Vagina (tissue), 2 donors: ENCODE data around the gene GJB4.

Experiments
- POLR2A ChIP-seq, 2 donors: fragments of 450-650 bp; IDR thresholded peaks; one replicate each; pipeline ENCODE4 v1.6.1; 2017; ENCODE audit warnings: antibody characterized with exemption in 2 of 2, mild to moderate bottlenecking in 2 of 2, moderate library complexity in 2 of 2
- TF ChIP-seq, protein P1 (sequence below), 3 experiments: fragments of 450-650 bp in 2 of 3; fragments of 200-600 bp in 1 of 3; sonication (generic) in 1 of 3; IDR thresholded peaks; one replicate each; pipeline ENCODE4 v1.5.1; 2017 to 2019; ENCODE audit warnings: antibody characterized with exemption in 3 of 3, mild to moderate bottlenecking in 2 of 3, moderate library complexity in 2 of 3

DNA sequence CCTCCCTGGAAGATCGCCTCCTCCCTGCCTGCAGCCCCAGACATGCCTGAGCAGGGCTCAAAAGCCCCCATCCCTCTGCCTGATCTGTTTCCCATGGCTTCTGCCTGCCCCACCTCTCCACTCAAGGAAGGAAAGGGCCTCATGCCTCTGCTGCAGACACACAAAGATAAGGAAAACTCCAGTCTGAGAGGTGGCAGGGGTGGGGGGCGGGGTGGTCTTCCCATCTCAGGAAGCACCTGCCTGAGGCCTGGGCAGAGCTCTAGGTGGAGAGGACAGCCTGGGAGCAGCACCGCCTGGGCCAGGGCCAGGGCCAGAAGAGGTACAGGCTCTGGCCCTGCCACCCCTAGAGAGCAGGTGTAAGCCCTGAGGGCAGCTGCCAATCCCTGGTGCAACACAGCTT, 17.4 kb downstream of the GJB4 start:
- TF ChIP-seq, protein P1, sequence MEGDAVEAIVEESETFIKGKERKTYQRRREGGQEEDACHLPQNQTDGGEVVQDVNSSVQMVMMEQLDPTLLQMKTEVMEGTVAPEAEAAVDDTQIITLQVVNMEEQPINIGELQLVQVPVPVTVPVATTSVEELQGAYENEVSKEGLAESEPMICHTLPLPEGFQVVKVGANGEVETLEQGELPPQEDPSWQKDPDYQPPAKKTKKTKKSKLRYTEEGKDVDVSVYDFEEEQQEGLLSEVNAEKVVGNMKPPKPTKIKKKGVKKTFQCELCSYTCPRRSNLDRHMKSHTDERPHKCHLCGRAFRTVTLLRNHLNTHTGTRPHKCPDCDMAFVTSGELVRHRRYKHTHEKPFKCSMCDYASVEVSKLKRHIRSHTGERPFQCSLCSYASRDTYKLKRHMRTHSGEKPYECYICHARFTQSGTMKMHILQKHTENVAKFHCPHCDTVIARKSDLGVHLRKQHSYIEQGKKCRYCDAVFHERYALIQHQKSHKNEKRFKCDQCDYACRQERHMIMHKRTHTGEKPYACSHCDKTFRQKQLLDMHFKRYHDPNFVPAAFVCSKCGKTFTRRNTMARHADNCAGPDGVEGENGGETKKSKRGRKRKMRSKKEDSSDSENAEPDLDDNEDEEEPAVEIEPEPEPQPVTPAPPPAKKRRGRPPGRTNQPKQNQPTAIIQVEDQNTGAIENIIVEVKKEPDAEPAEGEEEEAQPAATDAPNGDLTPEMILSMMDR (IDR thresholded peaks at IDR 0.05) = no peak
- no peak for TF ChIP-seq POLR2A (IDR thresholded peaks at IDR 0.05)
